GM18502 (cell line): Measurements from ENCODE around the gene CA6.
"Not testable (repeated sequence)": the region's sequence is repeated elsewhere in the genome, so short reads cannot be mapped to it uniquely, and the experiment has no call there.

Source experiments
- ATAC-seq: cut with Tn5 transposase; IDR thresholded peaks from one replicate; pipeline ENCODE4 v1.9.1; 2021; ENCODE audit warnings: mild to moderate bottlenecking; ENCODE audit not compliant: unreplicated experiment, poor library complexity

The CA6 gene

GRCh38 chr1:8925960-8926359 is 19.7 kb upstream of the CA6 start:
- ATAC-seq = no peak

GRCh38 chr1:8926707-8927694 is 18.7 kb upstream of the CA6 start:
- no peak for ATAC-seq

GRCh38 chr1:8930116-8930515 is 15.6 kb upstream of the CA6 start:
- no peak for ATAC-seq

GRCh38 chr1:8937051-8937450 is 8.6 kb upstream of the CA6 start:
- ATAC-seq = not testable (repeated sequence)

GRCh38 chr1:8937701-8938100 is 8.0 kb upstream of the CA6 start:
- no peak for ATAC-seq

GRCh38 chr1:8938232-8938999 is 7.3 kb upstream of the CA6 start:
- ATAC-seq = no peak

- ATAC-seq = no peak
These were observed 6.7 kb upstream of the CA6 start for GRCh38 chr1:8939000-8939265.

- no peak for ATAC-seq
These were observed 6.2 kb upstream of the CA6 start for GRCh38 chr1:8939362-8939995.

- no peak for ATAC-seq
These were observed 3.8 kb upstream of the CA6 start for GRCh38 chr1:8941906-8942305.

GRCh38 chr1:8943498-8944405 is 1.9 kb upstream of the CA6 start:
- ATAC-seq = no peak

GRCh38 chr1:8947127-8947691 is 1.5 kb downstream of the CA6 start:
- no peak for ATAC-seq

- no peak for ATAC-seq
These were observed 4.6 kb downstream of the CA6 start for GRCh38 chr1:8950309-8950708.

GRCh38 chr1:8951231-8951630 is 5.6 kb downstream of the CA6 start:
- ATAC-seq = no peak

- ATAC-seq = no peak
These were observed 9.7 kb downstream of the CA6 start for GRCh38 chr1:8955406-8955805.

- no peak for ATAC-seq
These were observed 11.0 kb downstream of the CA6 start for GRCh38 chr1:8956461-8957349.

- ATAC-seq = no peak
These were observed 17.3 kb downstream of the CA6 start for GRCh38 chr1:8962812-8963530.

GRCh38 chr1:8963963-8964362 is 18.3 kb downstream of the CA6 start:
- no peak for ATAC-seq

GRCh38 chr1:8965121-8965820 is 19.6 kb downstream of the CA6 start:
- no peak for ATAC-seq
